ENCODE results near the gene ASS1. TPM values are rescaled to one million over a fixed set of nuclear protein-coding genes. Genes with fewer than 3 reads are reported as not detected.

Gene ASS1
- total RNA-seq, 2 donors from 2014 or later = 0.91 to 6.1 TPM

GRCh38 chr9:130493021-130493420 lies 48.3 kb downstream of the ASS1 start:
- no peak for ATAC-seq
- peaks cover 0 to 5% of the 10 kb centered on the region in 2 donors for H3K9me3 Mint-ChIP-seq
- H3K27ac Mint-ChIP-seq = no peak overlapping the region
- DNase-seq (ENCODE audit: low spot score in 2 of 2) = no peak
- peaks cover 0 to 5% of the 10 kb centered on the region in 2 donors for H3K36me3 Mint-ChIP-seq

- Mint-ChIP-seq H3K27ac (no peak overlapping the region), H3K9me3 (peaks cover 0 to 5% of the 10 kb centered on the region in 2 donors), H3K36me3 (peaks cover 0 to 5% of the 10 kb centered on the region in 2 donors)
- no peak for ATAC-seq
- no peak for DNase-seq (ENCODE audit: low spot score in 2 of 2)
Measured at GRCh38 chr9:130493476-130493875, 48.7 kb downstream of the ASS1 start.

GRCh38 chr9:130495067-130495466 lies 50.3 kb downstream of the ASS1 start:
- ATAC-seq (no peak), DNase-seq (ENCODE audit: low spot score in 2 of 2) (no peak)

GRCh38 chr9:130497139-130497538 lies 52.4 kb downstream of the ASS1 start:
- Mint-ChIP-seq H3K36me3 (peaks cover 0 to 5% of the 10 kb centered on the region in 2 donors), H3K27ac (peak overlapping the region in 1 of 2 donors; percentile 16), H3K9me3 (peaks cover 0 to 5% of the 10 kb centered on the region in 2 donors)
- DNase-seq (ENCODE audit: low spot score in 2 of 2) (no peak), ATAC-seq (no peak)

More at GRCh38 chr9:130495067-130495466, 50.3 kb downstream of the ASS1 start:
- Mint-ChIP-seq H3K9me3 (peaks cover 0 to 5% of the 10 kb centered on the region in 2 donors), H3K27ac (no peak overlapping the region), H3K36me3 (peaks cover 0 to 5% of the 10 kb centered on the region in 2 donors)

GRCh38 chr9:130498298-130498917 lies 53.6 kb downstream of the ASS1 start:
- H3K27ac Mint-ChIP-seq = no peak overlapping the region
- H3K9me3 Mint-ChIP-seq = peaks cover 0 to 5% of the 10 kb centered on the region in 2 donors
- DNase-seq (ENCODE audit: low spot score in 2 of 2) (no peak), ATAC-seq (no peak)
- peaks cover 0 to 5% of the 10 kb centered on the region in 2 donors for H3K36me3 Mint-ChIP-seq

GRCh38 chr9:130498918-130499698 lies 54.3 kb downstream of the ASS1 start:
- no peak for ATAC-seq
- no peak overlapping the region for H3K27ac Mint-ChIP-seq
- DNase-seq (ENCODE audit: low spot score in 2 of 2) = no peak
- H3K36me3 Mint-ChIP-seq = peaks cover 0 to 5% of the 10 kb centered on the region in 2 donors
- peaks cover 0 to 5% of the 10 kb centered on the region in 2 donors for H3K9me3 Mint-ChIP-seq

- no peak for DNase-seq (ENCODE audit: low spot score in 2 of 2)
- peaks cover 0 to 3% of the 10 kb centered on the region in 2 donors for H3K9me3 Mint-ChIP-seq
- ATAC-seq = peak; percentile 46 to 83
- peaks cover 0 to 2% of the 10 kb centered on the region in 2 donors for H3K36me3 Mint-ChIP-seq
- no peak overlapping the region for H3K27ac Mint-ChIP-seq
Measured at GRCh38 chr9:130499804-130500263, 55.1 kb downstream of the ASS1 start.

- DNase-seq (ENCODE audit: low spot score in 2 of 2) = no peak
- no peaks in the 10 kb centered on the region for H3K36me3 Mint-ChIP-seq
- no peaks in the 10 kb centered on the region for H3K9me3 Mint-ChIP-seq
Measured at GRCh38 chr9:130500340-130501180, 55.8 kb downstream of the ASS1 start.

GRCh38 chr9:130501639-130502038 lies 56.9 kb downstream of the ASS1 start:
- H3K9me3 Mint-ChIP-seq = no peaks in the 10 kb centered on the region
- no peak overlapping the region for H3K27ac Mint-ChIP-seq
- ATAC-seq = no peak
- no peak for DNase-seq (ENCODE audit: low spot score in 2 of 2)
- no peaks in the 10 kb centered on the region for H3K36me3 Mint-ChIP-seq

More at GRCh38 chr9:130500340-130501180, 55.8 kb downstream of the ASS1 start:
- H3K27ac Mint-ChIP-seq = no peak overlapping the region
- ATAC-seq = no peak

- H3K27ac Mint-ChIP-seq = no peak overlapping the region
- peaks cover 5 to 10% of the 10 kb centered on the region in 2 donors for H3K9me3 Mint-ChIP-seq
- peaks cover 0 to 13% of the 10 kb centered on the region in 2 donors for H3K36me3 Mint-ChIP-seq
- ATAC-seq (no peak), DNase-seq (ENCODE audit: low spot score in 2 of 2) (no peak)
Measured at GRCh38 chr9:130508218-130508617, 63.5 kb downstream of the ASS1 start.

- Mint-ChIP-seq H3K27ac (no peak overlapping the region), H3K36me3 (peaks cover 0 to 13% of the 10 kb centered on the region in 2 donors), H3K9me3 (peaks cover 5 to 10% of the 10 kb centered on the region in 2 donors)
- DNase-seq (ENCODE audit: low spot score in 2 of 2) = no peak
- ATAC-seq = no peak
Measured at GRCh38 chr9:130512199-130512598, 67.4 kb downstream of the ASS1 start.

GRCh38 chr9:130513078-130513477 lies 68.3 kb downstream of the ASS1 start:
- ATAC-seq = no peak
- peaks cover 5 to 10% of the 10 kb centered on the region in 2 donors for H3K9me3 Mint-ChIP-seq
- H3K36me3 Mint-ChIP-seq = peaks cover 0 to 13% of the 10 kb centered on the region in 2 donors
- no peak overlapping the region for H3K27ac Mint-ChIP-seq
- DNase-seq (ENCODE audit: low spot score in 2 of 2) = no peak

GRCh38 chr9:130518233-130518632 lies 73.5 kb downstream of the ASS1 start:
- no peaks in the 10 kb centered on the region for H3K9me3 Mint-ChIP-seq
- no peaks in the 10 kb centered on the region for H3K36me3 Mint-ChIP-seq
- DNase-seq (ENCODE audit: low spot score in 2 of 2) (no peak), ATAC-seq (no peak)
- peak overlapping the region in 1 of 2 donors; percentile 62 for H3K27ac Mint-ChIP-seq

GRCh38 chr9:130518943-130519799 lies 74.4 kb downstream of the ASS1 start:
- Mint-ChIP-seq H3K36me3 (no peaks in the 10 kb centered on the region), H3K9me3 (no peaks in the 10 kb centered on the region), H3K27ac (no peak overlapping the region)
- DNase-seq (ENCODE audit: low spot score in 2 of 2) = no peak
- ATAC-seq = no peak

GRCh38 chr9:130519927-130520326 lies 75.2 kb downstream of the ASS1 start:
- no peak for ATAC-seq

GRCh38 chr9:130521715-130522114 lies 77.0 kb downstream of the ASS1 start:
- H3K9me3 Mint-ChIP-seq = no peaks in the 10 kb centered on the region
- DNase-seq (ENCODE audit: low spot score in 2 of 2) (no peak), ATAC-seq (no peak)
- H3K27ac Mint-ChIP-seq = no peak overlapping the region
- H3K36me3 Mint-ChIP-seq = no peaks in the 10 kb centered on the region

More at GRCh38 chr9:130519927-130520326, 75.2 kb downstream of the ASS1 start:
- Mint-ChIP-seq H3K9me3 (no peaks in the 10 kb centered on the region), H3K36me3 (no peaks in the 10 kb centered on the region), H3K27ac (no peak overlapping the region)
- no peak for DNase-seq (ENCODE audit: low spot score in 2 of 2)

Data from activated naive CD4-positive, alpha-beta T cell treated with anti-CD3 and anti-CD28 coated beads, Interleukin-2, amount 50 U/mL, for 72 hours (primary cell).